K562 (cell line): ENCODE results near the gene SLC44A2. TPM values are rescaled to one million over a fixed set of nuclear protein-coding genes. Genes with fewer than 3 reads are reported as not detected.

Source experiments
- AFF4 ChIP-seq: sonication (generic); formaldehyde crosslinking; IDR thresholded peaks from 2 replicates; pipeline ENCODE4 v1.8.0; 2023; ENCODE audit warnings: mild to moderate bottlenecking, missing genetic modification reagents
- BACH1 ChIP-seq: fragments of 200-800 bp; sonication (Bioruptor generic); IDR thresholded peaks from 2 replicates; pipeline ENCODE4 v1.6.1; 2016; ENCODE audit warnings: missing genetic modification characterization, missing compliant biosample characterization
- C11orf30 ChIP-seq: fragments of 450-650 bp; IDR thresholded peaks from 2 replicates; pipeline ENCODE4 v1.6.1; 2016; ENCODE audit warnings: low read depth, mild to moderate bottlenecking
- CREM ChIP-seq: IDR thresholded peaks from 2 replicates; pipeline ENCODE4 v1.6.1; 2014; ENCODE audit warnings: antibody characterized with exemption, low read depth
- DEAF1 ChIP-seq: fragments of 450-650 bp; formaldehyde crosslinking; IDR thresholded peaks from 2 replicates; pipeline ENCODE4 v1.4.0; 2020; ENCODE audit warnings: mild to moderate bottlenecking, moderate library complexity
- FOXP1 ChIP-seq: sonication (generic); formaldehyde crosslinking; IDR thresholded peaks from 2 replicates; pipeline ENCODE4 v1.8.0; 2022; ENCODE audit warnings: mild to moderate bottlenecking, missing genetic modification reagents
- JUND ChIP-seq, 2 experiments: IDR thresholded peaks; 2 replicates in 1 of 2; 3 replicates in 1 of 2; pipeline ENCODE4 v1.6.1; 2011; ENCODE audit warnings: borderline replicate concordance in 2 of 2, low read depth in 2 of 2, low read length in 2 of 2, improper control_type of control experiment in 1 of 2, missing biosample characterization in 1 of 2, missing genetic modification characterization in 1 of 2, missing genetic modification reagents in 1 of 2
- POLR2AphosphoS5 ChIP-seq: IDR thresholded peaks from 2 replicates; pipeline ENCODE4 v1.6.1; 2011; ENCODE audit warnings: mild to moderate bottlenecking, low read depth, low read length, moderate library complexity; ENCODE audit not compliant: control insufficient read depth, insufficient read depth
- POLR2H ChIP-seq: IDR thresholded peaks from 2 replicates; pipeline ENCODE4 v1.6.1; 2016; ENCODE audit warnings: missing genetic modification characterization, low read depth, mild to moderate bottlenecking, control low read depth, missing compliant biosample characterization, moderate library complexity
- POLR3A ChIP-seq: IDR thresholded peaks from 2 replicates; pipeline ENCODE4 v1.6.1; 2011; ENCODE audit warnings: borderline replicate concordance, mild to moderate bottlenecking, moderate library complexity; ENCODE audit not compliant: insufficient read length, insufficient read depth; ENCODE audit errors: extremely low read depth
- RB1 ChIP-seq: fragments of 450-650 bp; IDR thresholded peaks from 2 replicates; pipeline ENCODE4 v1.6.1; 2017; ENCODE audit warnings: low read depth, mild to moderate bottlenecking
- SIX5 ChIP-seq, 2 experiments: IDR thresholded peaks; 2 replicates each; pipeline ENCODE4 v1.6.1; 2011; ENCODE audit warnings: low read length in 2 of 2, borderline replicate concordance in 1 of 2, low read depth in 1 of 2, mild to moderate bottlenecking in 1 of 2, moderate library complexity in 1 of 2; ENCODE audit not compliant: insufficient read depth in 1 of 2
- TFAP4 ChIP-seq: sonication (generic); formaldehyde crosslinking; IDR thresholded peaks from 2 replicates; pipeline ENCODE4 v1.8.0; 2022; ENCODE audit warnings: missing genetic modification reagents, mild to moderate bottlenecking, moderate library complexity, borderline replicate concordance
- ZNF384 ChIP-seq: IDR thresholded peaks from 2 replicates; pipeline ENCODE4 v1.6.1; 2012; ENCODE audit warnings: low read depth, low read length, improper control_type of control experiment
- ZNF518B ChIP-seq: fragments of 250-450 bp; sonication (Bioruptor Pico); IDR thresholded peaks from 2 replicates; pipeline ENCODE4 v1.5.0; 2021; ENCODE audit warnings: mild to moderate bottlenecking, moderate library complexity
- polyA plus RNA-seq, 8 experiments: library from polyadenylated mRNA; depleted of rRNA in 4 of 8; stranded (reverse) in 5 of 8; unstranded in 3 of 8; fragments of >200 nt; fragmentation: Nextera tagmentation in 2 of 8; fragmentation: Illumina TruSeq in 1 of 8; extraction: Ambion mirVana in 2 of 8; extraction: Trizol in 1 of 8; gene quantifications; 2 replicates each; pipeline versions ENCODE4 v1.2.1 to v1.2.3, GENCODE V29; 2011 to 2014; ENCODE audit warnings: inconsistent platforms in 1 of 8, missing spikeins in 1 of 8
- total RNA-seq, 7 experiments: library from RNA; depleted of rRNA in 6 of 7; stranded (reverse); fragments of >200 nt in 6 of 7; fragmentation: Illumina TruSeq in 2 of 7; extraction: Trizol in 2 of 7; gene quantifications; 2 replicates each; pipeline versions ENCODE4 v1.2.1 to v1.2.3, GENCODE V29; 2011 to 2021; ENCODE audit warnings: low replicate concordance in 1 of 7

The SLC44A2 gene
- total and polyA plus RNA-seq, 9 of the 15 experiments (the other 6 are each of a cell fraction or from before 2014, with no cell fraction given) = 1.1 to 34.2 (median 8.1) TPM

- TF ChIP-seq AFF4 (CRISPR knock-in tag) (0 out of 2 replicates have a peak, but pooled peaks have one; percentile 47), POLR3A (no peak), POLR2AphosphoS5 (no peak), DEAF1 (peak; percentile 94), ZNF384 (0 out of 2 replicates have a peak, but pooled peaks have one; percentile 55), RB1 (peak; percentile 65; the same call in 1 of the 2 replicates), BACH1 (no peak), CREM (peak; percentile 41; the same call in 1 of the 2 replicates), TFAP4 (peak; percentile 74), JUND (IDR thresholded peaks at IDR 0.05; ENCODE audit: borderline replicate concordance, low read depth, low read length) (0 out of 2 replicates have a peak, but pooled peaks have one; percentile 36), JUND (tag; IDR thresholded peaks at IDR 0.05; ENCODE audit: borderline replicate concordance, low read depth, low read length) (no peak; the same call in 2 of the 3 replicates), SIX5 (IDR thresholded peaks at IDR 0.05; ENCODE audit: borderline replicate concordance in 1 of 2, insufficient read depth in 1 of 2, low read depth in 1 of 2, low read length in 2 of 2) (no peak), C11orf30 (no peak), FOXP1 (peak; percentile 49; the same call in 1 of the 2 replicates), POLR2H (tag) (no peak), ZNF518B (CRISPR knock-in tag) (no peak)
Observed at GRCh38 chr19:10644260-10645007, 19.1 kb downstream of the SLC44A2 start (continued).
